IMR-90 (cell line): ENCODE results near the gene RHBDL1. TPM values are rescaled to one million over a fixed set of nuclear protein-coding genes. Genes with fewer than 3 reads are reported as not detected.

Source experiments
- ATAC-seq: fragments of 200-7000 bp; cut with Tn5 transposase; 2 replicates; pipeline ENCODE4 v1.9.1; 2020; ENCODE audit warnings: low read depth, mild to moderate bottlenecking, moderate library complexity
- BruUV-seq: library from RNA; stranded (reverse); fragments of 400-500 nt; replicated peaks from 2 replicates; lab custom pipeline; 2021; lab: Mats Ljungman, UMichigan
- CTCF ChIA-PET: fragments of 300-600 bp; formaldehyde crosslinking; extraction: SDS; loops from one replicate; lab custom pipeline; 2021; ENCODE audit warnings: antibody characterized with exemption; lab: Yijun Ruan, JAX
- POLR2A ChIA-PET: fragments of 300-600 bp; sonication (Branson Sonifier 250); formaldehyde crosslinking; loops from one replicate; lab custom pipeline; 2022; ENCODE audit warnings: antibody characterized with exemption; ENCODE audit not compliant: unreplicated experiment; lab: Charles Lee
- DNase-seq: peaks from one replicate; pipeline ENCODE4 v3.0.0; 2013
- H2AFZ ChIP-seq: replicated peaks from 2 replicates; pipeline ENCODE3; 2013; ENCODE audit warnings: low read length, mild to moderate bottlenecking; ENCODE audit not compliant: poor library complexity
- H2AK5ac ChIP-seq: 2 replicates; pipeline ENCODE4 v1.6.1; 2013; ENCODE audit warnings: low read depth, low read length, inconsistent platforms
- H2AK9ac ChIP-seq: replicated peaks from 2 replicates; pipeline ENCODE3; 2013; ENCODE audit warnings: mild to moderate bottlenecking, low read depth, low read length, moderate library complexity; ENCODE audit not compliant: poor library complexity
- H2BK120ac ChIP-seq: 2 replicates; pipeline ENCODE4 v1.6.1; 2013; ENCODE audit warnings: low read depth, low read length, inconsistent platforms
- H2BK15ac ChIP-seq: 3 replicates; pipeline ENCODE4 v1.6.1; 2013; ENCODE audit warnings: low read depth, low read length, inconsistent platforms
- H2BK20ac ChIP-seq: 2 replicates; pipeline ENCODE4 v1.6.1; 2013; ENCODE audit warnings: low read depth, mild to moderate bottlenecking, inconsistent platforms, low read length, moderate library complexity
- H2BK5ac ChIP-seq: 2 replicates; pipeline ENCODE4 v1.6.1; 2013; ENCODE audit warnings: mild to moderate bottlenecking, low read depth, low read length, inconsistent platforms; ENCODE audit not compliant: poor library complexity, severe bottlenecking
- H3K14ac ChIP-seq: replicated peaks from 2 replicates; pipeline ENCODE4 v1.6.1; 2013; ENCODE audit warnings: low read depth, low read length, inconsistent platforms
- H3K18ac ChIP-seq: 2 replicates; pipeline ENCODE4 v1.6.1; 2013; ENCODE audit warnings: low read depth, low read length, control low read depth
- H3K23ac ChIP-seq: 2 replicates; pipeline ENCODE4 v1.6.1; 2013; ENCODE audit warnings: low read depth, low read length, inconsistent platforms
- H3K27ac ChIP-seq: 2 replicates; pipeline ENCODE4 v1.5.1; 2013; ENCODE audit warnings: mild to moderate bottlenecking, control low read depth, low read length; ENCODE audit not compliant: insufficient read depth
- H3K27me3 ChIP-seq: 2 replicates; pipeline ENCODE4 v1.6.1; 2013; ENCODE audit warnings: low read length; ENCODE audit not compliant: control insufficient read depth, insufficient read depth
- H3K36me3 ChIP-seq: 2 replicates; pipeline ENCODE4 v1.6.1; 2013; ENCODE audit warnings: low read length, mixed read lengths; ENCODE audit not compliant: control insufficient read depth, insufficient read depth
- H3K4ac ChIP-seq: 2 replicates; pipeline ENCODE4 v1.6.1; 2013; ENCODE audit warnings: low read depth, low read length, inconsistent platforms
- H3K4me1 ChIP-seq: 2 replicates; pipeline ENCODE4 v1.6.1; 2013; ENCODE audit warnings: low read length, mixed read lengths; ENCODE audit not compliant: control insufficient read depth, insufficient read depth
- H3K4me2 ChIP-seq: 2 replicates; pipeline ENCODE4 v1.6.1; 2013; ENCODE audit warnings: low read depth, mild to moderate bottlenecking, control low read depth, low read length, moderate library complexity
- H3K4me3 ChIP-seq: 2 replicates; pipeline ENCODE4 v1.5.1; 2013; ENCODE audit warnings: low read depth, mild to moderate bottlenecking, control low read depth, low read length, moderate library complexity; ENCODE audit not compliant: insufficient read depth
- H3K56ac ChIP-seq: 2 replicates; pipeline ENCODE4 v1.6.1; 2013; ENCODE audit warnings: low read length, inconsistent platforms; ENCODE audit not compliant: insufficient read depth; ENCODE audit errors: extremely low read depth
- H3K79me1 ChIP-seq, 2 experiments: 2 replicates each; pipeline ENCODE4 v1.6.1; 2013; ENCODE audit warnings: low read length in 2 of 2, inconsistent platforms in 1 of 2, low read depth in 1 of 2
- H3K9ac ChIP-seq: 2 replicates; pipeline ENCODE4 v1.6.1; 2013; ENCODE audit warnings: low read depth, low read length, control low read depth
- H3K9me1 ChIP-seq: 2 replicates; pipeline ENCODE4 v1.6.1; 2013; ENCODE audit warnings: low read length, inconsistent platforms; ENCODE audit not compliant: insufficient read depth
- H3K9me3 ChIP-seq: 2 replicates; pipeline ENCODE4 v1.6.1; 2013; ENCODE audit warnings: low read length; ENCODE audit not compliant: control insufficient read depth, insufficient read depth
- H4K20me1 ChIP-seq: 2 replicates; pipeline ENCODE4 v1.6.1; 2013; ENCODE audit warnings: low read length, inconsistent platforms; ENCODE audit not compliant: insufficient read depth
- H4K5ac ChIP-seq: 2 replicates; pipeline ENCODE4 v1.6.1; 2013; ENCODE audit warnings: mild to moderate bottlenecking, low read depth, low read length, control low read depth
- H4K8ac ChIP-seq, 2 experiments: 2 replicates each; pipeline ENCODE4 v1.6.1; 2013; ENCODE audit warnings: low read depth in 2 of 2, low read length in 2 of 2, control low read depth in 1 of 2, inconsistent platforms in 1 of 2
- H4K91ac ChIP-seq: 2 replicates; pipeline ENCODE4 v1.6.1; 2013; ENCODE audit warnings: low read depth, low read length, inconsistent platforms; ENCODE audit not compliant: insufficient read depth
- BHLHE40 ChIP-seq: fragments of 150-350 bp; IDR thresholded peaks from 2 replicates; pipeline ENCODE4 v1.6.1; 2016; ENCODE audit warnings: mild to moderate bottlenecking, low read depth, low read length
- CEBPB ChIP-seq: IDR thresholded peaks from 2 replicates; pipeline ENCODE4 v1.6.1; 2012; ENCODE audit warnings: low read depth, low read length, improper control_type of control experiment
- CHD1 ChIP-seq: IDR thresholded peaks from 2 replicates; pipeline ENCODE4 v1.6.1; 2012; ENCODE audit warnings: low read depth, low read length, improper control_type of control experiment
- CTCF ChIP-seq: conservative IDR thresholded peaks from 2 replicates; pipeline ENCODE4 v1.5.1; 2012; ENCODE audit warnings: mild to moderate bottlenecking, low read depth, low read length, improper control_type of control experiment
- FOS ChIP-seq: fragments of 150-350 bp; IDR thresholded peaks from 2 replicates; pipeline ENCODE4 v1.6.1; 2016; ENCODE audit warnings: low read depth, low read length
- MAFK ChIP-seq: IDR thresholded peaks from 2 replicates; pipeline ENCODE4 v1.6.1; 2012; ENCODE audit warnings: low read depth, low read length, improper control_type of control experiment
- MAZ ChIP-seq: IDR thresholded peaks from 2 replicates; pipeline ENCODE4 v1.6.1; 2012; ENCODE audit warnings: low read depth, mild to moderate bottlenecking, low read length, improper control_type of control experiment, moderate library complexity, borderline replicate concordance
- MXI1 ChIP-seq: IDR thresholded peaks from 2 replicates; pipeline ENCODE4 v1.6.1; 2012; ENCODE audit warnings: low read depth, mild to moderate bottlenecking, low read length, moderate library complexity, borderline replicate concordance
- NFE2L2 ChIP-seq: fragments of 150-350 bp; IDR thresholded peaks from 2 replicates; pipeline ENCODE4 v1.6.1; 2016; ENCODE audit warnings: low read depth, mild to moderate bottlenecking, low read length
- POLR2A ChIP-seq: IDR thresholded peaks from 2 replicates; pipeline ENCODE4 v1.6.1; 2012; ENCODE audit warnings: mild to moderate bottlenecking, low read depth, low read length
- RAD21 ChIP-seq: IDR thresholded peaks from 2 replicates; pipeline ENCODE4 v1.6.1; 2012; ENCODE audit warnings: low read length, improper control_type of control experiment
- RCOR1 ChIP-seq: IDR thresholded peaks from 2 replicates; pipeline ENCODE4 v1.6.1; 2012; ENCODE audit warnings: mild to moderate bottlenecking, low read length, improper control_type of control experiment; ENCODE audit not compliant: insufficient replicate concordance
- RFX5 ChIP-seq: IDR thresholded peaks from 2 replicates; pipeline ENCODE4 v1.8.0; 2012; ENCODE audit warnings: low read depth, mild to moderate bottlenecking, low read length, moderate library complexity
- SMC3 ChIP-seq: fragments of 150-350 bp; IDR thresholded peaks from 2 replicates; pipeline ENCODE4 v1.6.1; 2016; ENCODE audit warnings: low read depth, mild to moderate bottlenecking, antibody characterized with exemption, low read length, moderate library complexity
- WGBS, 2 experiments: methylation state at CpG; one replicate each; pipeline versions ENCODE4 v1.1.5 to v1.1.7; 2013; ENCODE audit warnings: missing lambda C conversion rate in 2 of 2; ENCODE audit not compliant: insufficient read length in 1 of 2; ENCODE audit errors: extremely low coverage in 2 of 2; 5-methylcytosine and 5-hydroxymethylcytosine counted together
- dilution Hi-C: fragments of 300-500 bp; cut with HindIII; formaldehyde crosslinking; loops from one replicate; pipeline ENCODE4 v1.14.3; 2018; ENCODE audit warnings: low sequenced_read_pairs; ENCODE audit not compliant: unreplicated experiment
- in situ Hi-C: fragments of 300-500 bp; cut with MboI; formaldehyde crosslinking; loops from 3 replicates; pipeline ENCODE4 v1.14.3; 2019; ENCODE audit warnings: low sequenced_read_pairs, inconsistent platforms, mixed read lengths
- intact Hi-C: fragments of 100-400 bp; cut with micrococcal nuclease; formaldehyde crosslinking; loops from 2 replicates; pipeline ENCODE4 v1.10.0; 2022
- polyA plus RNA-seq, 3 experiments: library from polyadenylated mRNA; depleted of rRNA; stranded (reverse); fragments of >200 nt; gene quantifications; 2 replicates each; pipeline ENCODE4 v1.2.3, GENCODE V29; 2012; ENCODE audit warnings: low replicate concordance in 1 of 3
- total RNA-seq: library from RNA; depleted of rRNA; stranded (reverse); fragments of >200 nt; gene quantifications from 2 replicates; pipeline ENCODE4 v1.2.3, GENCODE V29; 2012
- TF ChIP-seq, protein P1 (sequence below): fragments of 150-350 bp; IDR thresholded peaks from 2 replicates; pipeline ENCODE4 v1.6.1; 2017; ENCODE audit warnings: mild to moderate bottlenecking, antibody characterized with exemption, low read length, low read depth

The RHBDL1 gene
- total and polyA plus RNA-seq, 2 of the 4 experiments (the other 2 are of a cell fraction), result 0.72 to 4.1 TPM

GRCh38 chr16:625977-626765, 49.3 kb upstream of the RHBDL1 start:
- CTCF ChIA-PET, result no interaction called here
- Histone ChIP-seq H3K79me1 (peaks cover 9 to 48% of the 10 kb centered on the region in 2 experiments; a peak in 2 of 4 replicates), H3K4me3 (no peak overlapping the region), H3K36me3 (peaks cover 7% of the 10 kb centered on the region; the same call in 1 of the 2 replicates), H2BK20ac (peak overlapping the region; percentile 82), H4K91ac (peak overlapping the region; percentile 70), H2BK5ac (peak overlapping the region; percentile 89), H3K14ac (peak overlapping the region; percentile 77), H3K4ac (peak overlapping the region; percentile 68), H2AK9ac (peak overlapping the region; percentile 97), H3K4me2 (no peak overlapping the region), H2AK5ac (peak overlapping the region; percentile 92), H3K27ac (peak overlapping the region; percentile 75), H3K56ac (no peak overlapping the region), H4K5ac (peak overlapping the region; percentile 57; the same call in 1 of the 2 replicates), H3K27me3 (no peaks in the 10 kb centered on the region), H3K9ac (no peak overlapping the region), H2BK15ac (peak overlapping the region; percentile 85; the same call in 2 of the 3 replicates), H3K9me1 (peaks cover 4% of the 10 kb centered on the region; the same call in 1 of the 2 replicates), H3K4me1 (peaks cover 27% of the 10 kb centered on the region), H3K23ac (no peak overlapping the region), H4K20me1 (0 out of 2 replicates have a peak, but pooled peaks cover 8% of the 10 kb centered on the region), H4K8ac (peak overlapping the region; percentile 43 to 78; a peak in 3 of 4 replicates), H2BK120ac (peak overlapping the region; percentile 85), H2AFZ (peak overlapping the region; percentile 76), H3K18ac (peak overlapping the region; percentile 39; the same call in 1 of the 2 replicates), H3K9me3 (no peaks in the 10 kb centered on the region)
- intact Hi-C loops, result no loop called here
- POLR2A ChIA-PET, result no interaction called here
- ATAC-seq (no peak), DNase-seq (no peak)
- BruUV-seq, result no TSS peak
- WGBS, 2 experiments, result 95% methylated on average over 24 of the region's 35 CpGs; no CpG with 5 or more reads in 1 of the 2 experiments
- in situ Hi-C loops, result no loop called here
- dilution Hi-C loops, result no loop called here
- no peak for TF ChIP-seq NFE2L2
- no peak for TF ChIP-seq RAD21
- TF ChIP-seq RCOR1, result no peak
- TF ChIP-seq, protein P1, sequence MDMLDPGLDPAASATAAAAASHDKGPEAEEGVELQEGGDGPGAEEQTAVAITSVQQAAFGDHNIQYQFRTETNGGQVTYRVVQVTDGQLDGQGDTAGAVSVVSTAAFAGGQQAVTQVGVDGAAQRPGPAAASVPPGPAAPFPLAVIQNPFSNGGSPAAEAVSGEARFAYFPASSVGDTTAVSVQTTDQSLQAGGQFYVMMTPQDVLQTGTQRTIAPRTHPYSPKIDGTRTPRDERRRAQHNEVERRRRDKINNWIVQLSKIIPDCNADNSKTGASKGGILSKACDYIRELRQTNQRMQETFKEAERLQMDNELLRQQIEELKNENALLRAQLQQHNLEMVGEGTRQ, result no peak
- no peak for TF ChIP-seq FOS
- TF ChIP-seq CHD1, result no peak
- TF ChIP-seq MAFK, result no peak
- no peak for TF ChIP-seq POLR2A
- no peak for TF ChIP-seq CTCF
- no peak for TF ChIP-seq MXI1
- no peak for TF ChIP-seq CEBPB
- no peak for TF ChIP-seq BHLHE40
- no peak for TF ChIP-seq MAZ
- TF ChIP-seq SMC3, result no peak
- TF ChIP-seq RFX5, result no peak
